Measurements from ENCODE around the gene CRHR2.

Gene CRHR2

GRCh38 chr7:30723776-30724175 is 41.5 kb upstream of the CRHR2 start:
- no peak overlapping the region for H3K4me2 ChIP-seq (ENCODE audit: low read length)
- peaks cover 3% of the 10 kb centered on the region for H3K79me1 ChIP-seq (ENCODE audit: low read length)
- no peak overlapping the region for H2AFZ ChIP-seq (ENCODE audit: insufficient read depth, low read length, poor library complexity)
- H3K36me3 ChIP-seq (ENCODE audit: control insufficient read depth in 1 of 2, insufficient read depth in 2 of 2, low read length in 2 of 2) = no peaks in the 10 kb centered on the region
- no peak overlapping the region for H3K18ac ChIP-seq (ENCODE audit: low read length)
- no peaks in the 10 kb centered on the region for H3K27me3 ChIP-seq (ENCODE audit: insufficient read depth, low read length)
- no peak overlapping the region for H2BK120ac ChIP-seq (ENCODE audit: insufficient read depth, low read length, poor library complexity)
- no peak for DNase-seq
- H3K23ac ChIP-seq (ENCODE audit: low read length) = no peak overlapping the region
- no peak overlapping the region for H3K14ac ChIP-seq (ENCODE audit: low read length)
- no peak overlapping the region for H3K4ac ChIP-seq (ENCODE audit: low read depth, low read length)
- peaks cover 9 to 10% of the 10 kb centered on the region in 2 experiments for H3K4me1 ChIP-seq (ENCODE audit: control insufficient read depth in 1 of 2, insufficient read depth in 2 of 2, low read length in 2 of 2)
- no peak overlapping the region for H4K12ac ChIP-seq (ENCODE audit: low read depth, low read length)
- H3K4me3 ChIP-seq (ENCODE audit: low read depth, low read length) = no peak overlapping the region
- no peak overlapping the region for H2BK12ac ChIP-seq (ENCODE audit: low read length)
- no peak overlapping the region for H4K8ac ChIP-seq (ENCODE audit: low read depth, low read length)
- H3K27ac ChIP-seq (ENCODE audit: low read depth, low read length) = no peak overlapping the region
- no peak overlapping the region for H3K9ac ChIP-seq (ENCODE audit: low read length)
- H2AK5ac ChIP-seq (ENCODE audit: low read length) = no peak overlapping the region
- no peaks in the 10 kb centered on the region for H3K79me2 ChIP-seq (ENCODE audit: control insufficient read depth, insufficient read depth, low read length, poor library complexity)
- WGBS (ENCODE audit: extremely low coverage, insufficient coverage, insufficient read length) = no CpG with 5 or more reads among the region's 4 CpGs
- H3K9me3 ChIP-seq (ENCODE audit: insufficient read depth, low read depth, low read length) = peaks cover 11% of the 10 kb centered on the region
- H4K91ac ChIP-seq (ENCODE audit: low read depth, low read length) = no peak overlapping the region
- no peak overlapping the region for H2BK5ac ChIP-seq (ENCODE audit: low read depth, low read length, poor library complexity)

GRCh38 chr7:30722671-30723070 is 40.4 kb upstream of the CRHR2 start:
- Histone ChIP-seq H3K9me3 (ENCODE audit: insufficient read depth, low read depth, low read length) (peaks cover 11% of the 10 kb centered on the region), H2BK5ac (ENCODE audit: low read depth, low read length, poor library complexity) (no peak overlapping the region), H4K12ac (ENCODE audit: low read depth, low read length) (no peak overlapping the region), H3K27ac (ENCODE audit: low read depth, low read length) (no peak overlapping the region), H3K23ac (ENCODE audit: low read length) (no peak overlapping the region), H2BK12ac (ENCODE audit: low read length) (no peak overlapping the region), H3K79me2 (ENCODE audit: control insufficient read depth, insufficient read depth, low read length, poor library complexity) (no peaks in the 10 kb centered on the region), H3K27me3 (ENCODE audit: insufficient read depth, low read length) (no peaks in the 10 kb centered on the region), H2BK120ac (ENCODE audit: insufficient read depth, low read length, poor library complexity) (no peak overlapping the region), H3K79me1 (ENCODE audit: low read length) (peaks cover under 1% of the 10 kb centered on the region), H3K4me1 (ENCODE audit: control insufficient read depth in 1 of 2, insufficient read depth in 2 of 2, low read length in 2 of 2) (peaks cover 5 to 7% of the 10 kb centered on the region in 2 experiments), H2AFZ (ENCODE audit: insufficient read depth, low read length, poor library complexity) (no peak overlapping the region), H4K8ac (ENCODE audit: low read depth, low read length) (no peak overlapping the region), H4K91ac (ENCODE audit: low read depth, low read length) (no peak overlapping the region), H3K36me3 (ENCODE audit: control insufficient read depth in 1 of 2, insufficient read depth in 2 of 2, low read length in 2 of 2) (no peaks in the 10 kb centered on the region), H2AK5ac (ENCODE audit: low read length) (no peak overlapping the region), H3K9ac (ENCODE audit: low read length) (no peak overlapping the region), H3K4me2 (ENCODE audit: low read length) (no peak overlapping the region), H3K4me3 (ENCODE audit: low read depth, low read length) (no peak overlapping the region), H3K4ac (ENCODE audit: low read depth, low read length) (no peak overlapping the region), H3K14ac (ENCODE audit: low read length) (no peak overlapping the region), H3K18ac (ENCODE audit: low read length) (no peak overlapping the region)
- DNase-seq = no peak

GRCh38 chr7:30722187-30722586 is 39.9 kb upstream of the CRHR2 start:
- Histone ChIP-seq H3K79me2 (ENCODE audit: control insufficient read depth, insufficient read depth, low read length, poor library complexity) (no peaks in the 10 kb centered on the region), H3K18ac (ENCODE audit: low read length) (no peak overlapping the region), H3K9me3 (ENCODE audit: insufficient read depth, low read depth, low read length) (peaks cover 13% of the 10 kb centered on the region), H2AFZ (ENCODE audit: insufficient read depth, low read length, poor library complexity) (no peak overlapping the region), H4K8ac (ENCODE audit: low read depth, low read length) (no peak overlapping the region), H3K14ac (ENCODE audit: low read length) (no peak overlapping the region), H3K79me1 (ENCODE audit: low read length) (no peaks in the 10 kb centered on the region), H3K9ac (ENCODE audit: low read length) (no peak overlapping the region), H2BK120ac (ENCODE audit: insufficient read depth, low read length, poor library complexity) (no peak overlapping the region), H3K4ac (ENCODE audit: low read depth, low read length) (no peak overlapping the region), H3K27me3 (ENCODE audit: insufficient read depth, low read length) (no peaks in the 10 kb centered on the region), H4K12ac (ENCODE audit: low read depth, low read length) (no peak overlapping the region), H3K4me1 (ENCODE audit: control insufficient read depth in 1 of 2, insufficient read depth in 2 of 2, low read length in 2 of 2) (peaks cover 3 to 4% of the 10 kb centered on the region in 2 experiments), H2BK12ac (ENCODE audit: low read length) (no peak overlapping the region), H4K91ac (ENCODE audit: low read depth, low read length) (no peak overlapping the region), H3K4me3 (ENCODE audit: low read depth, low read length) (no peak overlapping the region), H2AK5ac (ENCODE audit: low read length) (no peak overlapping the region), H3K23ac (ENCODE audit: low read length) (no peak overlapping the region), H3K27ac (ENCODE audit: low read depth, low read length) (no peak overlapping the region), H3K4me2 (ENCODE audit: low read length) (no peak overlapping the region), H3K36me3 (ENCODE audit: control insufficient read depth in 1 of 2, insufficient read depth in 2 of 2, low read length in 2 of 2) (no peaks in the 10 kb centered on the region), H2BK5ac (ENCODE audit: low read depth, low read length, poor library complexity) (no peak overlapping the region)
- DNase-seq = no peak
- no CpG with 5 or more reads among the region's 2 CpGs for WGBS (ENCODE audit: extremely low coverage, insufficient coverage, insufficient read length)

- Histone ChIP-seq H3K23ac (ENCODE audit: low read length) (no peak overlapping the region), H4K91ac (ENCODE audit: low read depth, low read length) (no peak overlapping the region), H2AK5ac (ENCODE audit: low read length) (no peak overlapping the region), H3K36me3 (ENCODE audit: control insufficient read depth in 1 of 2, insufficient read depth in 2 of 2, low read length in 2 of 2) (no peaks in the 10 kb centered on the region), H3K4ac (ENCODE audit: low read depth, low read length) (no peak overlapping the region), H2BK12ac (ENCODE audit: low read length) (no peak overlapping the region), H2AFZ (ENCODE audit: insufficient read depth, low read length, poor library complexity) (no peak overlapping the region), H3K4me2 (ENCODE audit: low read length) (no peak overlapping the region), H3K4me3 (ENCODE audit: low read depth, low read length) (no peak overlapping the region), H3K4me1 (ENCODE audit: control insufficient read depth in 1 of 2, insufficient read depth in 2 of 2, low read length in 2 of 2) (no peaks in the 10 kb centered on the region), H2BK5ac (ENCODE audit: low read depth, low read length, poor library complexity) (no peak overlapping the region), H3K79me2 (ENCODE audit: control insufficient read depth, insufficient read depth, low read length, poor library complexity) (no peaks in the 10 kb centered on the region), H3K9ac (ENCODE audit: low read length) (no peak overlapping the region), H3K9me3 (ENCODE audit: insufficient read depth, low read depth, low read length) (peaks cover 16% of the 10 kb centered on the region), H3K27me3 (ENCODE audit: insufficient read depth, low read length) (no peaks in the 10 kb centered on the region), H4K8ac (ENCODE audit: low read depth, low read length) (no peak overlapping the region), H4K12ac (ENCODE audit: low read depth, low read length) (no peak overlapping the region), H3K18ac (ENCODE audit: low read length) (no peak overlapping the region), H3K79me1 (ENCODE audit: low read length) (no peaks in the 10 kb centered on the region), H3K14ac (ENCODE audit: low read length) (no peak overlapping the region), H3K27ac (ENCODE audit: low read depth, low read length) (no peak overlapping the region), H2BK120ac (ENCODE audit: insufficient read depth, low read length, poor library complexity) (no peak overlapping the region)
- no CpG with 5 or more reads among the region's 1 CpG for WGBS (ENCODE audit: extremely low coverage, insufficient coverage, insufficient read length)
- no peak for DNase-seq
Observed at GRCh38 chr7:30721211-30721610, 39.0 kb upstream of the CRHR2 start.

All from trophoblast cell (in vitro differentiated cells and primary cell).